Neural cell (in vitro differentiated cells): ENCODE results near the gene FBN1. TPM values are rescaled to one million over a fixed set of nuclear protein-coding genes. Genes with fewer than 3 reads are reported as not detected.

Source experiments
- H2AFZ ChIP-seq: fragments of 200-600, 300-800 bp; sonication (generic), shearing (Covaris generic); 2 replicates; pipeline ENCODE4 v1.6.0; 2014; ENCODE audit warnings: low read depth, mild to moderate bottlenecking, antibody characterized with exemption, low read length, moderate library complexity
- H3F3A ChIP-seq: fragments of 200-600 bp; shearing (Covaris generic); 2 replicates; pipeline ENCODE4 v1.6.1; 2016; ENCODE audit warnings: mild to moderate bottlenecking, moderate library complexity, mixed read lengths, antibody characterized with exemption, low read length; ENCODE audit not compliant: insufficient read depth, poor library complexity, severe bottlenecking
- H3K27ac ChIP-seq: fragments of 200-600, 300-800 bp; sonication (generic), shearing (Covaris generic); 2 replicates; pipeline ENCODE4 v1.5.1; 2014; ENCODE audit warnings: mild to moderate bottlenecking, low read length, moderate library complexity
- H3K27me3 ChIP-seq: fragments of 300-800, 200-600 bp; sonication (generic), shearing (Covaris generic); 2 replicates; pipeline ENCODE4 v1.6.0; 2014; ENCODE audit warnings: mild to moderate bottlenecking, low read depth, low read length, moderate library complexity; ENCODE audit not compliant: insufficient read depth
- H3K36me3 ChIP-seq: fragments of 300-800, 200-600 bp; sonication (generic), shearing (Covaris generic); 2 replicates; pipeline ENCODE4 v1.5.1; 2014; ENCODE audit warnings: mild to moderate bottlenecking, antibody characterized with exemption, low read length, moderate library complexity; ENCODE audit not compliant: insufficient read depth
- H3K4me2 ChIP-seq: fragments of 300-800, 200-600 bp; sonication (generic), shearing (Covaris generic); 2 replicates; pipeline ENCODE4 v1.6.0; 2014; ENCODE audit warnings: mild to moderate bottlenecking, low read length
- H3K4me3 ChIP-seq: fragments of 300-800, 200-600 bp; sonication (generic), shearing (Covaris generic); 2 replicates; pipeline ENCODE4 v1.5.1; 2014; ENCODE audit warnings: mild to moderate bottlenecking, low read length, moderate library complexity
- H3K79me2 ChIP-seq: fragments of 200-600 bp; shearing (Covaris generic); replicated peaks from 2 replicates; pipeline ENCODE4 v1.6.0; 2014; ENCODE audit warnings: mild to moderate bottlenecking, low read length, moderate library complexity; ENCODE audit not compliant: insufficient read depth
- H3K9ac ChIP-seq: fragments of 300-800, 200-600 bp; sonication (generic), shearing (Covaris generic); 2 replicates; pipeline ENCODE4 v1.6.1; 2016; ENCODE audit warnings: mild to moderate bottlenecking, low read length, mixed read lengths
- H3K9me2 ChIP-seq: fragments of 200-600 bp; shearing (Covaris generic); 2 replicates; pipeline ENCODE4 v1.6.1; 2016; ENCODE audit warnings: mild to moderate bottlenecking, low read length, mixed read lengths; ENCODE audit not compliant: insufficient read depth
- H3K9me3 ChIP-seq: fragments of 200-600, 300-800 bp; sonication (generic), shearing (Covaris generic); 2 replicates; pipeline ENCODE4 v1.6.1; 2016; ENCODE audit warnings: mild to moderate bottlenecking, mixed run types, low read length, moderate library complexity, mixed read lengths
- H4K20me1 ChIP-seq: fragments of 200-600 bp; shearing (Covaris generic); 2 replicates; pipeline ENCODE4 v1.6.1; 2016; ENCODE audit warnings: mild to moderate bottlenecking, mixed run types; ENCODE audit not compliant: insufficient read depth
- EP300 ChIP-seq: fragments of 450-650 bp; conservative IDR thresholded peaks from 2 replicates; pipeline ENCODE4 v1.6.1; 2014; ENCODE audit warnings: antibody characterized with exemption, mild to moderate bottlenecking, moderate library complexity; ENCODE audit not compliant: poor library complexity, severe bottlenecking
- MXI1 ChIP-seq: fragments of 450-650 bp; conservative IDR thresholded peaks from 2 replicates; pipeline ENCODE4 v1.6.1; 2014; ENCODE audit warnings: antibody characterized with exemption, mild to moderate bottlenecking; ENCODE audit not compliant: poor library complexity, severe bottlenecking
- POLR2AphosphoS5 ChIP-seq: IDR thresholded peaks from 2 replicates; pipeline ENCODE4 v1.6.1; 2012
- RAD21 ChIP-seq: fragments of 450-650 bp; conservative IDR thresholded peaks from 2 replicates; pipeline ENCODE4 v1.6.1; 2014; ENCODE audit warnings: antibody characterized with exemption, mild to moderate bottlenecking, moderate library complexity
- SMC3 ChIP-seq: fragments of 450-650 bp; conservative IDR thresholded peaks from 2 replicates; pipeline ENCODE4 v1.6.1; 2014; ENCODE audit warnings: antibody characterized with exemption, mild to moderate bottlenecking, moderate library complexity; ENCODE audit not compliant: poor library complexity
- polyA plus RNA-seq: library from polyadenylated mRNA; depleted of rRNA; stranded (reverse); fragments of >200 nt; gene quantifications from 2 replicates; pipeline ENCODE4 v1.2.3, GENCODE V29; 2014
- TF ChIP-seq, protein P1 (sequence below): fragments of 450-650 bp; IDR thresholded peaks from 2 replicates; pipeline ENCODE4 v1.5.1; 2014; ENCODE audit warnings: antibody characterized with exemption, mild to moderate bottlenecking, moderate library complexity; ENCODE audit not compliant: poor library complexity, severe bottlenecking
- TF ChIP-seq, protein P2 (sequence below): IDR thresholded peaks from 2 replicates; pipeline ENCODE4 v1.6.1; 2012; ENCODE audit warnings: borderline replicate concordance

FBN1 gene
- polyA plus RNA-seq, 1 donor from 2014 or later = 22.0 TPM

DNA sequence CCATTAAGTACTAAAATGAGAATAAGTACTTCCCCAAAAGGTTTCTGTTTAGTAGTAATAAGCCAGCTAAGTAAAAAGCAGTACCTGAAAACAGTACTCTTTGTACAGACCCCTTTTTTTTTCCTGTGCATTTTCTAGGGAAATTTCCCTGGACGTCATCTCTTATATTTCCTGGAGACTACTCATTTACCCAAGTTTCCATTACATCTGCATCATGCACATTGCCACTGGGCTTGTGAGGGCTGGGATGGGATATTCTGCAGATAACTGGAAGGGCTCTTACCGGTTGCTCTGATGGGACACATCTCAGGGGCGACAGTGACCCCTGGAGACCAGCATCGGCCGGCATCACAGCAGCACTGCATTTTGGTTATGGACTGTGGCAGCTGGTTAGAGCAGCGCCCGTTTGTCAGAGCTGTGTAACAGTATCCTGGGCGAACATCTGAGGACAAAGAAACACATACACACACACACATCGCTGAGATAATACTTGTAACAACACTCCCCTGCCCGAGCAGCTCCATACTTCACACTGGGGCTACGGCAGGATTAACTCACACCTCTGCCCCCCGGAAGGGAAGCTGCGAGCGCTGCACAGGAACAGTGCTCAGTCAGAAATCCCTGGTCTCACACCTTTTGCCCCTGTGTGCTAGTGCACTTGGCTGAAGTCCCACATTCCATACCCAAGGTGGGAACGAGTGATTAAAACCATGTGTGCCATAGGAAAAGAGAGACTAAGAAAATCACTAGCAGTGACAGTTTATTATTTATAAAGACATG, 124.9 kb downstream of the FBN1 start:
- Histone ChIP-seq H3K27me3 (no peaks in the 10 kb centered on the region), H3K79me2 (no peaks in the 10 kb centered on the region), H3K4me3 (no peak overlapping the region), H3K9me3 (no peaks in the 10 kb centered on the region), H3K9me2 (no peaks in the 10 kb centered on the region), H3K36me3 (no peaks in the 10 kb centered on the region), H2AFZ (no peak overlapping the region), H3K4me2 (no peak overlapping the region), H3F3A (no peaks in the 10 kb centered on the region), H3K27ac (no peak overlapping the region), H3K9ac (no peak overlapping the region), H4K20me1 (no peaks in the 10 kb centered on the region)
- TF ChIP-seq, protein P1, sequence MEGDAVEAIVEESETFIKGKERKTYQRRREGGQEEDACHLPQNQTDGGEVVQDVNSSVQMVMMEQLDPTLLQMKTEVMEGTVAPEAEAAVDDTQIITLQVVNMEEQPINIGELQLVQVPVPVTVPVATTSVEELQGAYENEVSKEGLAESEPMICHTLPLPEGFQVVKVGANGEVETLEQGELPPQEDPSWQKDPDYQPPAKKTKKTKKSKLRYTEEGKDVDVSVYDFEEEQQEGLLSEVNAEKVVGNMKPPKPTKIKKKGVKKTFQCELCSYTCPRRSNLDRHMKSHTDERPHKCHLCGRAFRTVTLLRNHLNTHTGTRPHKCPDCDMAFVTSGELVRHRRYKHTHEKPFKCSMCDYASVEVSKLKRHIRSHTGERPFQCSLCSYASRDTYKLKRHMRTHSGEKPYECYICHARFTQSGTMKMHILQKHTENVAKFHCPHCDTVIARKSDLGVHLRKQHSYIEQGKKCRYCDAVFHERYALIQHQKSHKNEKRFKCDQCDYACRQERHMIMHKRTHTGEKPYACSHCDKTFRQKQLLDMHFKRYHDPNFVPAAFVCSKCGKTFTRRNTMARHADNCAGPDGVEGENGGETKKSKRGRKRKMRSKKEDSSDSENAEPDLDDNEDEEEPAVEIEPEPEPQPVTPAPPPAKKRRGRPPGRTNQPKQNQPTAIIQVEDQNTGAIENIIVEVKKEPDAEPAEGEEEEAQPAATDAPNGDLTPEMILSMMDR = no peak
- TF ChIP-seq SMC3 = no peak

DNA sequence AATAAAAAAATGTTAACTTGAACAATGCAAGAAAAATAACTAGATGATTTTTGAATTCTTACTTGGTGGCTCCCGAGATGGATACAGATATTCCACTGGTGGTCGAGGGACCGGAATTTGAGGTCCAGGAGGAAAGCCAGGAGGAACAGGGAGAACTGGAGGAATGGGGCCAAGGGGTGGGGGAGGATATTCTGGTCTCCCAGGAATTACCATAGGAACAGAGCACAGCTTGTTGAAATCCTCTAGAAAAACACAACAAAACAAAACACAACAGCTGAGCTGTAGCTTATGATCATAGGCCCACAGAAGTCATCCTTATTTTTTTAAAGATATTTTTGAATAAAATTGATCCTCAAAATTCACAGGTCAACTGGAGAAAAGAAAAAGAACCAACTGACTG, 129.4 kb downstream of the FBN1 start:
- Histone ChIP-seq H3K9me2 (no peaks in the 10 kb centered on the region), H3K36me3 (no peaks in the 10 kb centered on the region), H3K4me3 (no peak overlapping the region), H4K20me1 (no peaks in the 10 kb centered on the region), H3K4me2 (no peak overlapping the region), H3F3A (no peaks in the 10 kb centered on the region), H3K9me3 (no peaks in the 10 kb centered on the region), H3K9ac (no peak overlapping the region), H3K27ac (no peak overlapping the region), H3K79me2 (no peaks in the 10 kb centered on the region), H2AFZ (no peak overlapping the region), H3K27me3 (no peaks in the 10 kb centered on the region)
- TF ChIP-seq, protein P1 = no peak
- no peak for TF ChIP-seq SMC3
- TF ChIP-seq MXI1 = no peak
- TF ChIP-seq RAD21 = no peak
- TF ChIP-seq, protein P2, sequence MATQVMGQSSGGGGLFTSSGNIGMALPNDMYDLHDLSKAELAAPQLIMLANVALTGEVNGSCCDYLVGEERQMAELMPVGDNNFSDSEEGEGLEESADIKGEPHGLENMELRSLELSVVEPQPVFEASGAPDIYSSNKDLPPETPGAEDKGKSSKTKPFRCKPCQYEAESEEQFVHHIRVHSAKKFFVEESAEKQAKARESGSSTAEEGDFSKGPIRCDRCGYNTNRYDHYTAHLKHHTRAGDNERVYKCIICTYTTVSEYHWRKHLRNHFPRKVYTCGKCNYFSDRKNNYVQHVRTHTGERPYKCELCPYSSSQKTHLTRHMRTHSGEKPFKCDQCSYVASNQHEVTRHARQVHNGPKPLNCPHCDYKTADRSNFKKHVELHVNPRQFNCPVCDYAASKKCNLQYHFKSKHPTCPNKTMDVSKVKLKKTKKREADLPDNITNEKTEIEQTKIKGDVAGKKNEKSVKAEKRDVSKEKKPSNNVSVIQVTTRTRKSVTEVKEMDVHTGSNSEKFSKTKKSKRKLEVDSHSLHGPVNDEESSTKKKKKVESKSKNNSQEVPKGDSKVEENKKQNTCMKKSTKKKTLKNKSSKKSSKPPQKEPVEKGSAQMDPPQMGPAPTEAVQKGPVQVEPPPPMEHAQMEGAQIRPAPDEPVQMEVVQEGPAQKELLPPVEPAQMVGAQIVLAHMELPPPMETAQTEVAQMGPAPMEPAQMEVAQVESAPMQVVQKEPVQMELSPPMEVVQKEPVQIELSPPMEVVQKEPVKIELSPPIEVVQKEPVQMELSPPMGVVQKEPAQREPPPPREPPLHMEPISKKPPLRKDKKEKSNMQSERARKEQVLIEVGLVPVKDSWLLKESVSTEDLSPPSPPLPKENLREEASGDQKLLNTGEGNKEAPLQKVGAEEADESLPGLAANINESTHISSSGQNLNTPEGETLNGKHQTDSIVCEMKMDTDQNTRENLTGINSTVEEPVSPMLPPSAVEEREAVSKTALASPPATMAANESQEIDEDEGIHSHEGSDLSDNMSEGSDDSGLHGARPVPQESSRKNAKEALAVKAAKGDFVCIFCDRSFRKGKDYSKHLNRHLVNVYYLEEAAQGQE = no peak
- no peak for TF ChIP-seq POLR2AphosphoS5
- TF ChIP-seq EP300 = no peak
